ENCODE results near the gene TET3.

GRCh38 chr2:73977466-73977865 is 7.2 kb upstream of the TET3 start:
- no peak for TF ChIP-seq CTCF (IDR thresholded peaks at IDR 0.05)
- no peak for TF ChIP-seq POLR2A (IDR thresholded peaks at IDR 0.05)
- TF ChIP-seq POLR2AphosphoS5 (IDR thresholded peaks at IDR 0.05): no peak
- TF ChIP-seq EP300 (IDR thresholded peaks at IDR 0.05): no peak

All from sigmoid colon (tissue), 4 donors.